ENCODE measurements around the gene CPAMD8. TPM values are rescaled to one million over a fixed set of nuclear protein-coding genes. Genes with fewer than 3 reads are reported as not detected.
"Not testable (repeated sequence)": the region's sequence is repeated elsewhere in the genome, so short reads cannot be mapped to it uniquely, and the experiment has no call there.

The CPAMD8 gene
- total RNA-seq, 1 donor from 2014 or later: 4.9 TPM

GRCh38 chr19:17002455-17002854 is 24.2 kb downstream of the CPAMD8 start:
- no peak overlapping the region for H3K4me3 Mint-ChIP-seq (ENCODE audit: unreplicated experiment)
- no peak overlapping the region for H3K27ac Mint-ChIP-seq (ENCODE audit: unreplicated experiment)
- DNase-seq (ENCODE audit: low spot score): no peak
- H3K4me1 Mint-ChIP-seq (ENCODE audit: low read depth): no peaks in the 10 kb centered on the region
- TF ChIP-seq CTCF (IDR thresholded peaks at IDR 0.05): no peak
- H3K36me3 Mint-ChIP-seq (ENCODE audit: low read depth): no peaks in the 10 kb centered on the region
- H3K9me3 Mint-ChIP-seq (ENCODE audit: low read depth): peaks cover 6% of the 10 kb centered on the region
- H3K27me3 Mint-ChIP-seq (ENCODE audit: low read depth): peaks cover 17% of the 10 kb centered on the region

- no peak overlapping the region for H3K27ac Mint-ChIP-seq (ENCODE audit: unreplicated experiment)
- H3K36me3 Mint-ChIP-seq (ENCODE audit: low read depth): no peaks in the 10 kb centered on the region
- H3K4me3 Mint-ChIP-seq (ENCODE audit: unreplicated experiment): no peak overlapping the region
Observed at GRCh38 chr19:17001603-17002183, 24.9 kb downstream of the CPAMD8 start.

GRCh38 chr19:16998635-16999194 is 27.9 kb downstream of the CPAMD8 start:
- no peak overlapping the region for H3K27ac Mint-ChIP-seq (ENCODE audit: unreplicated experiment)
- H3K4me1 Mint-ChIP-seq (ENCODE audit: low read depth): no peaks in the 10 kb centered on the region
- peaks cover 2% of the 10 kb centered on the region for H3K27me3 Mint-ChIP-seq (ENCODE audit: low read depth)
- peaks cover 2% of the 10 kb centered on the region for H3K36me3 Mint-ChIP-seq (ENCODE audit: low read depth)
- peaks cover 14% of the 10 kb centered on the region for H3K9me3 Mint-ChIP-seq (ENCODE audit: low read depth)
- no peak for DNase-seq (ENCODE audit: low spot score)
- no peak for TF ChIP-seq CTCF (IDR thresholded peaks at IDR 0.05)
- no peak overlapping the region for H3K4me3 Mint-ChIP-seq (ENCODE audit: unreplicated experiment)

More at GRCh38 chr19:17001603-17002183, 24.9 kb downstream of the CPAMD8 start:
- no peak for DNase-seq (ENCODE audit: low spot score)
- peaks cover 6% of the 10 kb centered on the region for H3K9me3 Mint-ChIP-seq (ENCODE audit: low read depth)
- H3K4me1 Mint-ChIP-seq (ENCODE audit: low read depth): no peaks in the 10 kb centered on the region
- TF ChIP-seq CTCF (IDR thresholded peaks at IDR 0.05): no peak
- H3K27me3 Mint-ChIP-seq (ENCODE audit: low read depth): peaks cover 13% of the 10 kb centered on the region

GRCh38 chr19:16996838-16997490 is 29.6 kb downstream of the CPAMD8 start:
- not testable (repeated sequence) for DNase-seq (ENCODE audit: low spot score); H3K36me3 Mint-ChIP-seq (ENCODE audit: low read depth); H3K27ac Mint-ChIP-seq (ENCODE audit: unreplicated experiment); H3K4me1 Mint-ChIP-seq (ENCODE audit: low read depth); H3K4me3 Mint-ChIP-seq (ENCODE audit: unreplicated experiment); H3K27me3 Mint-ChIP-seq (ENCODE audit: low read depth)
- peaks cover 19% of the 10 kb centered on the region for H3K9me3 Mint-ChIP-seq (ENCODE audit: low read depth)

- H3K9me3 Mint-ChIP-seq (ENCODE audit: low read depth): peaks cover 14% of the 10 kb centered on the region
- H3K4me1 Mint-ChIP-seq (ENCODE audit: low read depth): no peaks in the 10 kb centered on the region
- no peak for DNase-seq (ENCODE audit: low spot score)
- H3K4me3 Mint-ChIP-seq (ENCODE audit: unreplicated experiment): no peak overlapping the region
- H3K36me3 Mint-ChIP-seq (ENCODE audit: low read depth): peaks cover 3% of the 10 kb centered on the region
- H3K27me3 Mint-ChIP-seq (ENCODE audit: low read depth): peaks cover 9% of the 10 kb centered on the region
- no peak overlapping the region for H3K27ac Mint-ChIP-seq (ENCODE audit: unreplicated experiment)
- no peak for TF ChIP-seq CTCF (IDR thresholded peaks at IDR 0.05)
Observed at GRCh38 chr19:16988661-16989060, 37.9 kb downstream of the CPAMD8 start.

Measured in chondrocyte (in vitro differentiated cells).